ENCODE results near the gene ASTN2.

GRCh38 chr9:116382053-116382452 is 1032.8 kb downstream of the ASTN2 start:
- TF ChIP-seq ZNF217 (IDR thresholded peaks at IDR 0.05) (no peak), GABPA (IDR thresholded peaks at IDR 0.05; ENCODE audit: low read depth) (no peak), ZZZ3 (IDR thresholded peaks at IDR 0.05; ENCODE audit: control insufficient read depth, insufficient read length, low read depth) (no peak), SP1 (IDR thresholded peaks at IDR 0.05; ENCODE audit: low read depth, low read length) (no peak), SIN3A (IDR thresholded peaks at IDR 0.05; ENCODE audit: low read depth, low read length) (no peak)
